Measurements from ENCODE around the gene EFNA5. TPM values are rescaled to one million over a fixed set of nuclear protein-coding genes. Genes with fewer than 3 reads are reported as not detected.

The EFNA5 gene
- total and polyA plus RNA-seq, 2 of the 8 experiments (the other 6 are each of a cell fraction or from before 2014, with no cell fraction given): 9.6 to 21.8 TPM

- TF ChIP-seq E2F6 (IDR thresholded peaks at IDR 0.05): no peak
- TF ChIP-seq GTF2F1 (IDR thresholded peaks at IDR 0.05; ENCODE audit: borderline replicate concordance, low read depth, low read length): no peak
- no peak for TF ChIP-seq CHD1 (IDR thresholded peaks at IDR 0.05; ENCODE audit: low read depth, low read length)
Observed at GRCh38 chr5:107535849-107536248, 134.9 kb downstream of the EFNA5 start (continued).

All from H1 (cell line).